ENCODE data around the gene ZDHHC14.
"Not testable (repeated sequence)": the region's sequence is repeated elsewhere in the genome, so short reads cannot be mapped to it uniquely, and the experiment has no call there.

The ZDHHC14 gene

GRCh38 chr6:157552820-157553485 lies 172.0 kb downstream of the ZDHHC14 start:
- DNase-seq (ENCODE audit: low read depth), result no peak

- DNase-seq (ENCODE audit: low read depth), result no peak
These were observed 173.8 kb downstream of the ZDHHC14 start for GRCh38 chr6:157554747-157555146.

DNA sequence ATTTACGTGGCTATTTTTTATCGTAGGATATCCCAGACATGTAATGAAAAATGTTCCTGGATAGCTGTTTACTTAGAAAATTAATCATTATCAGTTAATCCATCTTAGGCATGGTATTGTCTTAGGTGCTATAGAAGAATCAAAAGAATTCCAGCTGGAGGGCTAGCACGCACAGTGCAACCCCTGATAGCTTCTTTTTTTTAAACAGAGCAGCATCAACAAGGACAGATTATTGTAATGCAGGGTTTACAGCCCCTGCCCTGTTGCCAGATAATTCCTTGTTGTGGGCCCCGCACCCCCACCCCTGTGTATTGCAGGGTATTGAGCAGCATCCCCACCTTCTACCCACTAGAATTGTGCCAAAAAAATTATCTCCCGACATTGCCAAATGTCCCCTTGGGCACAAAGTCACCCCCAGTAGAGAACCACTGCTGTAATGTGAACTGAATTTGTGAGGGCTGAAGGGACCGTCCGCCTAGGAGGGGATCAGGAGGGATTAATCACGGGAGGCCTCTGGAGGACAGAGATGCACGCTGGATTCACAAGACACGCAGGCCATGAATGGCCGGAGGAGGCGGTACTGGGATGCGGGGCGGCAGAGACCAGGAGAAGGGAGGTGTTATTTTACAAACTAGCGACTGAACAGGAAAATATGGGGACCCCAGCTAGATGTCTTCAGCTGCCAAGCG lies 174.6 kb downstream of the ZDHHC14 start:
- no peak for DNase-seq (ENCODE audit: low read depth)

DNA sequence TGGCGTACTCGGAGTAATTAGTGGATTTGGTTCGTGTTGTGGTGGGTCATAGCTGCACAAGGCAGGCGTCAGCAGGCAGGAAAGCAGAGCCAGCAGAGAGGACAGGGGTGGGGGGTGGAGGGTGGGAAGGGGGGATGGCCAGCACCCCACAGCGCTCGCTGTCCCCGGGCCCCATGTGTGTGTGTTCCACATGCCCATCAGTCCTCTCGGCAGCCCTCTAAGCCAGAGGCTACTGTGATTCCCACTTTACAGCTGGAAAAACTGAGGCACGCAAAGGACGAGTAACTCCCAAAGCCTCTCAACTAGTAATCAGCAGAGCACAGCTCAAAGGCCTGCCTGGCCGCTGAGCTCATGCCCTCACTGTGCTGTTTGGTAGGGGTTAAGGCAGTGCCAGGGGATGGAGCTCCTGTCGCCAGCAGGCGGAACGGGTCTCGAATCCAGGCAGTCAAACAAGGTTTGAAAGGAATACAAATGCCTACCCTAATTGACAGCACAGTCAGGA lies 175.2 kb downstream of the ZDHHC14 start:
- no peak for DNase-seq (ENCODE audit: low read depth)

DNA sequence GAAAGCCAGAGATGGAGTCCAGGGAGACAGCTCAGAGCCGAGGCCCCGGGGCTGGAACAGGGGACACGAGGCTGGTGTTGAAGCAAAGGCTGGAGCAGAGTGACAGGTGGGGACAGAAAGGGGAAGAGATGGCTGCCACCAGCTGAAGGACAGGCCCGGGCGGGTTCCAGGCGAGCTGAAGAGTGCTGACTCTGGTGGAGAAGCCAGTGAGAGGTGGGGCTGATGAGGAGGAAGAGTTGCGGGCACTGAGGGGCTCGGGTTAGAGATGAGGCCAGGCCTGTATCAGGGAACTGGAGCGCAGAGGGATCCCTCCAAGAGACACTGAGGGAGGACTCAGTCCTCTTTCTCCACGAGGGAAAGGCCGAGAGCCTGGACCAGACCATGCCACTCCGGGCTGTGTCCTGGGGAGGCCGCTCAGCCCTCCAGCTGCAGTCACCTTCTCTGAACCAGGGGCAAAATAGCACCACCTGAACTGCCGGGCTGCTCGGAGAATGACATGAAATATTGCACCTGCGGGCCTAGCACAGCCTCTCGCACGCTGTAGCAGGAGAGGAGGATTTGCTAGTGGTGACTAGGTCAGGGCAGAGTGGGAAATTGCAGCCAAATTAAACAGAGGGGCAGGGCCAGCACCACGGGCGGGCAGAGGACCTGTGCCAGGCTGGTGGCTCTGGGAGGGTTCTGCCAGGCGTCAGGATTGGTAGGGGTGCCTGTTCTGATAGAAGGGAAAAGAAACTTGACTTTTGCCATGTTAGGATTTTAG lies 175.9 kb downstream of the ZDHHC14 start:
- no peak for DNase-seq (ENCODE audit: low read depth)

- no peak for DNase-seq (ENCODE audit: low read depth)
These were observed 176.6 kb downstream of the ZDHHC14 start for GRCh38 chr6:157557559-157557958.

DNA sequence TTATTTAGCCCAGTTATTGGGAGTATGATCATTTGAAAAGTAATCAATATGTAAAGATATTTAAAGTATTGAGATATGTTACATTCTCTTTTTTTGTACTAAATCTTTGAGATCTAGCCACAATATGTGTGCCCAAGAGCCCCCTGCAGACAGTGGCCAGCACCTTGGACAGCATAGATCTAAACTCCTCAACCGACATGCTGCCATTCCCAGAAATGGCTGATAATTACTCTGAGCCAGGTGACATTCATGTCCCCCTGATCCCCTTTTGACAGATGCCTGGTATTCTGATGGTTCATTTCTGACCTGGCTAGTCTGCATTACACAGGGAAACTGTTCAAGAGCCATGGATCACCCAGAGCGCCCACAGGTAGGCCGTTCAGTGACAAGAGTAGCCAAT lies 177.1 kb downstream of the ZDHHC14 start:
- no peak for DNase-seq (ENCODE audit: low read depth)

GRCh38 chr6:157558487-157559200 lies 177.7 kb downstream of the ZDHHC14 start:
- DNase-seq (ENCODE audit: low read depth), result no peak

- no peak for DNase-seq (ENCODE audit: low read depth)
These were observed 178.3 kb downstream of the ZDHHC14 start for GRCh38 chr6:157559201-157559756.

DNA sequence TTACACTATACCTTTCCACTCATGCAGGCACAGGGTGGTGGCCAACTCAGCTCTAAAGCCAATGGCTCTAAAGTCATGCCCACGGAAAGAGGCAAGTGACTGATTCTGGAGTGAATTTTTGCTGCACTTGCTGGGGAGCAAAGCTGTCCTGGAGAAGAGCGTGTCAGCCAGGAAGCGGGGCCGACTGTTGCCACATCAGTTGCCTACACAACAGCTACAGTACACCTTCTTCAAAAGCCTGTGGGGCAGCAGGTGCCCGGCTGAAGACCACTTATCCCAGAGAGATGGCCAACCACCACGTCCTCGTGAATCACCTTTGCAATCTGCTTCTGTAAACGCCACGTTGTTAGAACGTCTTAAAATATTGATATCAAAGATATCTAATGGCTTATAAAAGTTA lies 179.1 kb downstream of the ZDHHC14 start:
- not testable (repeated sequence) for DNase-seq (ENCODE audit: low read depth)

DNA sequence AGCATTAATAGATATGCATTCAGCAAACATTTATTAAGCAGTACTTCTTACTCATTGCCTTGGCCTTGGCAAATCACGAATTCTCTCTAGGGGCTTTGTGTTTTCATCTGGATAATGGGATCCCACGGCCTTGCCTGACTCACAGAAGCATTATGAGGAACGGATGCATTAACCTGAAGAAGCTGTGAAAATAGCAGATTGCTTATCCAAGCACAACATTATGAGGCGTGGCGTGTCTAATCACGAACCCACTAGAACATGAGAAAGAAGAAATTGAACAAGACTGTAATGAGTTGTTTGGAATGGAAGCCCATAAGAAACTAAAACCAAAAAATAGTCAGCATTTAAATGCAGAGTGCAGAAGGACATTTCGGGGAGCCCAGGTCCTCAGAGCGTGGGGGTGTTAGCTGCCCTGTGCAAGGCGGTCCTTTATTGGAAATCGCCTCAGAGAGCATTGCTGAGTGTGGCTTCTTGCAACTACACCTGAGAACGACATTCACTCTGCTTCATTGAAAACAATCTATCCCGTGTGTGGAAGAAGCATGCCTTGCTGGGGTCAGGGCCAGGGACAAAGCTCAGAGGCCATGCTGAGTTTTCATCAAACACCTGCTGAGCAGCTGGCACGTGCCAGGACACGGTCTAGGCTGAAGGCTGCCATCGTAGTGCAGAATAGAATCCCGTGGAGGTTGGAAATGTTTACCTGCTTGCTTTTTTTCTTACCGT lies 179.9 kb downstream of the ZDHHC14 start:
- DNase-seq (ENCODE audit: low read depth), result no peak

- DNase-seq (ENCODE audit: low read depth), result no peak
These were observed 180.4 kb downstream of the ZDHHC14 start for GRCh38 chr6:157561414-157561790.

DNA sequence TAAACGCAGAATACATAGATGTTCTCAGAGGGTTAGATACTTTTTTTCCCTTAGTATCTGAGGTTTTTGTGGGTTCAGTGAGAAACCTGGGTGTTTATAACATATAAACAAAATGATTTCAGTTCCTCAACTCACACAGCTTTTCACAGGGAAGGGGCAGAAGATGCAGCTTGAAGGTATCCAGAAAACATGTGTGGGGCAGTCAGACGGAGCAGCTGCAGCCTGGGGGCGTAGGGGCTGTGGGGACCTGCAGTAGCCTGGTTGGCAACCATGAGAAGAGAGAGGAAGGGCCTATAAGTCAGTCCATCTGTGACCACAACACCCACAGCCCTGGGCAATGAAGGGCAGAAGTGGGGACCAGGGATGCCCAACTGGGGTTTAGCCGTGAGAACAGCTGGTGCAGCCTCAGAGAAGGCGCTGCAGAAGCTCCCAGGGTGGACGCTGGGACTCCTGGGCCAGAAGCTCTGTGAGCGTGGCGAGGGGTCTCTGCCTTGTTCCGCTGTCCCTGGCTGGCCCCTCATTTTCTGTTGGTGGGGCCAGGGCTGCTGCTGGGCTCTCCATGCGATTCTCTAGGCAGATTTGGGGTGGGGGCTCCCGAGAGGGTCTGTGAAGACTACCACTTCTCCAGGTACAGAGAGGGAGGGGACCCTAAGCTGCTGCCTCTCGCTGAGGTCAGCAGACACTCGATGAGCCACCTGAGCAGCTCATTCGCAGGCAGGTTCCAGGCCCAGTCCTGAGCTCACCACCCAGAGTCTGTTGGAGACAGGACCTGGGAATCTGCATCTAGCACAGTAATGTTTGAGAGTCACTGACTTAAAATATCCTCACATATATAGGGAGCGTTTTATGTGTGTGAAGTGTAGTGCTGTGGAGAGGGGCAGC lies 181.2 kb downstream of the ZDHHC14 start:
- DNase-seq (ENCODE audit: low read depth), result no peak

GRCh38 chr6:157562997-157563396 lies 182.0 kb downstream of the ZDHHC14 start:
- no peak for DNase-seq (ENCODE audit: low read depth)

DNA sequence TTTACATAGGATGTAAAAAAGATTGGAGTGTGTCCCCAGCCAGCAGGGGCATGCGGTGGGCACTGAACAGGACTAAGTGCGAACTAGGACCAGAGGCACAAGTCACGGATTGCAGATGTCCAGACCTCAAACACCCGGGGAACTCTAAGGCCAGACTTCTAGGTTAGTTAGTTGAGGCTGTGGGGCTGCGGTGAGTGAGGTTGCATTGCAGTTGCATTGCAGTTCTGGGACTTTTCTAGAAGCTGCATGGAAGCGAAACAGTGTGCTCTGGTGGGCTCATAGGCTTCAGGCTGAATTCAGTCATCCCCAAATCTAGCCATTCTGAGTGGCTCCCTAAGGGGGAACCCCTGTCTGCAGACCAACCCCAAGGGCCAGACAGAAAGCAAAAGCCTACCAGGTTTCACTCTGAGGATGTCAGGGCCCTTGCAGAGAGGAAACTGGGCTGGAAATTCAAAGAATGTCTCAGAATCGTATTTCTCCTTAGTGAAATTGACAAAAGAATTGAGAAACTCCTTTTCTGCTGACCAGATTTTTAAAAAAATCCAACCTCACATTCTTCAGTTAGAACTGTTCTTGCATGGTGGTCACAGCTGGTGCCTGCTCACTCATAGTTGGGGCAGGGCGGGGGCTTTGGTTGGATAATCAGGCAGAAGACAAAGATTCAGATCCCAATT lies 182.8 kb downstream of the ZDHHC14 start:
- DNase-seq (ENCODE audit: low read depth), result no peak

- DNase-seq (ENCODE audit: low read depth), result no peak
These were observed 187.7 kb downstream of the ZDHHC14 start for GRCh38 chr6:157568702-157569101.

DNA sequence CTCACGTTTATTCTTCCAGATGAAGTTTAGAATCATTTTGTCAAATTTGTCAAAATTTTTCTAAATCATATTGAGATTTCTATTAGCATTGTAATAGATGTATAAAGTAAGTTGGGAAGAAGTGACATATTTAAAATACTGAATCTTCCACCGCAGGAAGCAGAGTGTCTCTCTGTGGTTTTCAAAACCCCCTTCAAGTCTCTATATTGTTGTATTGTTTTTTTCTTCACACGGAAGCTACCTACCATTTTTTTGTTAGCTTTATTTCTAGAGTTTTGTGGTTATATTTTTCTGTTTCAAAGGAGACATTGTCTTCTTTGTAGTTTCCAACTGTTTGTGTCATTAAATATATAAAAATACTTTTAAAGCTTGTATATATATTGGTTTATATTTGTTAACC lies 188.6 kb downstream of the ZDHHC14 start:
- no peak for DNase-seq (ENCODE audit: low read depth)

- DNase-seq (ENCODE audit: low read depth), result no peak
These were observed 189.1 kb downstream of the ZDHHC14 start for GRCh38 chr6:157570104-157570503.

- DNase-seq (ENCODE audit: low read depth), result no peak
These were observed 189.8 kb downstream of the ZDHHC14 start for GRCh38 chr6:157570752-157571151.

DNA sequence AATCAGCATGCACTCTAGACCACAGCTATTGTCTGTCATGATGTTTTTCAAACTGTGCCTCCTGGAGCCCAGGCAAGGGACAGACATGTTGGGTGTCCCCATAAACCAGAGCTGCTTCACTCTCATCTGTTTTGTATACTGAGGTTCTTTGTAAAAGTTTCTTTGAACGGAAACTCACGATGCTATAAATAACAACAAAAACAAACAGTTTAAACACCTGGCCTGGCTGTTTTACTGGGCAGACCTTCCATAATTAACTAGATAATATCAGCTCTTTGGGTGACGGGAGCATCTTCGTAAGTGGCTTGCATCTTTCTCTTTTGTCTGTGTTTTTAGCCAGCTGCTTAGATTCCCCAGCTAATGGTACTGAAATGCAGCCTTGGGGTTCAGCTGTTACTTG lies 190.3 kb downstream of the ZDHHC14 start:
- DNase-seq (ENCODE audit: low read depth), result no peak

Data from HS-5 (cell line).